HG02763 (cell line): Measurements from ENCODE around the gene ERCC2.

Experiments used
- ATAC-seq: cut with Tn5 transposase; IDR thresholded peaks from one replicate; pipeline ENCODE4 v1.9.1; 2021; ENCODE audit warnings: mild to moderate bottlenecking, moderate library complexity; ENCODE audit not compliant: unreplicated experiment

Gene ERCC2

GRCh38 chr19:45305421-45305820 lies 65.0 kb downstream of the ERCC2 start:
- no peak for ATAC-seq

- no peak for ATAC-seq
These were observed 65.4 kb downstream of the ERCC2 start for GRCh38 chr19:45305007-45305406.

- no peak for ATAC-seq
These were observed 66.0 kb downstream of the ERCC2 start for GRCh38 chr19:45304141-45304926.

- ATAC-seq: no peak
These were observed 66.9 kb downstream of the ERCC2 start for GRCh38 chr19:45303269-45304060.

GRCh38 chr19:45302416-45302815 lies 68.0 kb downstream of the ERCC2 start:
- ATAC-seq: no peak
